ENCODE data around the gene CORO1C.

The CORO1C gene

DNA sequence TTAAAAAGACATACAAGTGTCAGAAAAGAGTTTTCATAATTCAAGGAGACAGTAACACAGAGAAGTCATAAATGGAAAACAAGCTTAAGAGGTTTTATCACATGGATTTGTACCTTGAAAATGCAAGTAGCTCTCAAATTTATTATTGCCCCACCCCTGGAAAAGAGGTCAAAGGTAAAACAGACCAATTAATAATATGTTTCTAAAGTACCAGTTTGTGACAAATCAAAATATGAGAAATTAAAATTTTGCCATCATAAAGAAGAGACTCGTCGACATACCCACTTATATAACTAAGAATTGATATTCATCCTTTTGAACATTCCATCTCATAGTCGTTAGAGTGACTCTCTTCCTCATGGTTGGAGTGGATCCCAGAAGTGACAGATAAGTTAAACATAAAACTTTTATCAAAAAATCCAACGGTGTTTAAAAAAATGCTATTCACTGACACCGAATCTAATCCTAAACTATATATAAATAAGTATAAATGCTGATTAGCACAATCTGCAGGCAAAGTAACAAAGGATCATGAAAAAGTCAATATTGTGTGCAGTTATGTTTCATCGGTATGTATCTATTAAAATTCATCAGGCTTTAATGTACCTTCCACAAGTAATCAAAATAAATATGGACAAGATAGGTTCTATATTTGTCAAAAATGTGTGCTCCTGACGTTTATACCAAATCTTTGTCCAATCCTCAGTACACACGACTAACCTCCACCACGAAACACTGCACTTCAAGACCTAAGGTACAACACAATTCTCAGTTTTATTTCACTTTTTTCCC is 2.3 kb downstream of the CORO1C start:
- DNase-seq (ENCODE audit: extremely low spot score, insufficient read length, low read depth) (no peak), FAIRE-seq (no peak)

- FAIRE-seq (no peak), DNase-seq (ENCODE audit: extremely low spot score, insufficient read length, low read depth) (no peak)
These were observed 3.2 kb downstream of the CORO1C start for GRCh38 chr12:108727868-108728735.

GRCh38 chr12:108727161-108727560 is 4.2 kb downstream of the CORO1C start:
- DNase-seq (ENCODE audit: extremely low spot score, insufficient read length, low read depth) (no peak), FAIRE-seq (no peak)

GRCh38 chr12:108724890-108725151 is 6.5 kb downstream of the CORO1C start:
- DNase-seq (ENCODE audit: extremely low spot score, insufficient read length, low read depth) (no peak), FAIRE-seq (no peak)

GRCh38 chr12:108724054-108724889 is 7.0 kb downstream of the CORO1C start:
- FAIRE-seq, result no peak
- DNase-seq (ENCODE audit: extremely low spot score, insufficient read length, low read depth), result no peak

- DNase-seq (ENCODE audit: extremely low spot score, insufficient read length, low read depth) (no peak), FAIRE-seq (peak; percentile 76)
These were observed 8.1 kb downstream of the CORO1C start for GRCh38 chr12:108722992-108723766.

GRCh38 chr12:108722463-108722862 is 8.9 kb downstream of the CORO1C start:
- no peak for FAIRE-seq
- no peak for DNase-seq (ENCODE audit: extremely low spot score, insufficient read length, low read depth)

DNA sequence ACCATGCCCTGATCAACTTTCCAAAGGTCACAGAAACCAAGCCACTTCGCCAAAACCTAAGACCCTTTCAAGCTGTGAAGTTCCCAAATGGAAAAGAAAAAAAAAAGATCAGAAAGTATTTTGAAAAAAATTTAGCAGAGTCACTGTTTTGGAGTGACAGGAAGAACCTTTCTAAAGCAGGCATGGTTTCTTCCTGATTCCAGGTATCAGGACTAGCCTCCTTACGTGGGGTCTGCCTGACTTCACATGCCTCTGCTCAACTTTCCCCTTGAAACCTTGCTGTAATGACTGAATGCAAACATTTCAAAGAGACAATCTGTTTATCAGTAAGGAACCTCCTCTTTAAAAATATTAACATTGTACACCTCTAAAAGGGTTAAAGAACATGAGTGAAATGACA is 9.5 kb downstream of the CORO1C start:
- FAIRE-seq (no peak), DNase-seq (ENCODE audit: extremely low spot score, insufficient read length, low read depth) (no peak)

DNA sequence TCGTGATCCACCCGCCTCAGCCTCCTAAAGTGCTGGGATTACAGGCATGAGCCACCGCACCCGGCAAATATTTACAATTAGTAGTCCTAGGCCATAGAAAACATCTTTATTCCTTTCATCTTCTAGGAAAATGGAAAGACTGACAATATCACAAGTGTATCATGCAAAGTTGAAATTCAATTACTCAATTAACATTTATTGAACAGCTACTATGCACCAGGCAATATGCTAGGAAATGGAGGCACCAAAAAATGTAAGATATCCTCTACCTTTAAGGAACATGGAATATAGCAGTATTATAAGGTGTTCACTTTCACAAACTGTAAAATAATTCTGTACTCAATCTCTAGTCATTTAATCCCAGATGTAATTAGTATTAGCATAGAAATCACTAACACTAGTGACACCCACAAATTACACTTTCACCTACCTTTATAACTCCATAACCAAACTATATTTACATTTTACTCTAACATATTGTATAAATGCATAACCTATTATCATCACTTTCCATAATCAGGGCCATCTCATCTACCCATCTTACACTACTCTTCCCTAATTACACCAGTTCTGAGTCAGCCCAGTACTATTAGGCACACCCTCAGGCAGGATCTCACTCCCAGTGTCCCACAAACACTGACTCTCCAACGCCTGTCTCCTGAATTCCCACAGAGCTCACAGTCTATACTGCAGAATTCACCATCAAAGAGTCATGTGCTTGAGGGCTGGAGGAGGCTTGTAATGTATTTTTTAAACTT is 10.4 kb downstream of the CORO1C start:
- FAIRE-seq (no peak), DNase-seq (ENCODE audit: extremely low spot score, insufficient read length, low read depth) (no peak)

DNA sequence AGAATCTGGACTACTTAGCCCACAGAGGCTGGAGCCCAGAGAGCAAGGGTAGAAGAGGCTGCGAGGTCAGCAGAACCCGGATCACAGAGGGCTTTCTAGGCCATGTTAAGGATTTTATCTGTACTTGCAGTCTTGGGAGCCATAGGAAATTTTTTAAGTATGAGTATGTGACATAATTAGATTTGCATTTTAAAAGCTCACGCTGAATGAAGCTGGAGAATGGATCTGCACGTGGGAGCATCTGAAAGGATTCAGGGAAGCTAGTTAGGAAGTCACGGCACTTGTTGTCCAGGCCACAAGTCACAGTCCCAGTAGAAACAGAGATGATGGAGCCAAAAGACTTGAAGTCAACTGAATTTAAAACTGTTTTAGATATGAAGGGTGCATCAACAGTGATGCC is 14.1 kb downstream of the CORO1C start:
- no peak for FAIRE-seq
- no peak for DNase-seq (ENCODE audit: extremely low spot score, insufficient read length, low read depth)

DNA sequence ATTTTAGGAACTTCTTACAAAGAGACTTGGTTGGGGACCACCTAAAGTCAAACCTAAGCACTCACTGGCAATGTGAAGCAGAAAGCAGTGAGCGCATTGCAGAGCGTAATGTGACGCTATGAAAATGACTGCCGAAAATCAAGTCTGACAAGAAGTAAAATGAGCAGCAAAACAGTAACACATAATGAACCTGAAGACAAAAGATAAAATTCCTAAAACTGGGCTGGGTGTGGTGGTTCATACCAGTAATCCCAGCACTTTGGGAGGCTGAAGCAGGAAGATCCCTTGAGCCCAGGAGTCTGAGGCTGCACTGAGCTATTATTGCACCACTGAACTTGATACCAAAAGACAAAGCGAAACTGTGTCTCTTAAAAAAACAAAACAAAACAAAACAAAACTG is 16.5 kb downstream of the CORO1C start:
- no peak for FAIRE-seq
- DNase-seq (ENCODE audit: extremely low spot score, insufficient read length, low read depth), result no peak

DNA sequence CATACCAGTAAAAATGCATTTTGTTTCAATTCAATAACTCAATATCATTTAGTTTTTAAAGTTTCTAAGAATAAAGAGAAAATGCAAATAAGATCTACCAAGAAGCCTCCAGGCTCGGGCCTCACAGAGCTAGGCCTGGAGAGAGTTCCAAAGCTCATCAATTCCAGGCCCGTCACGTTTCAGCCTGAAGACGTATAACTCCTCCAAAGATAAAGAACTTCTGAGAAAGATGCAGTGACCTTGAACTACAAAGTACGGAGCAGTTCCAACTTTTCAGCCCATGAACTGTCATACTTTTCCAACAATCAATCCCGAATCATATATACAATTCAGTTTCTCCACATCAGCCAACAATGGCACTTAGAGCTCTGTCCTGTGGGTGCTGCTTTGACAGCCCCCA is 17.8 kb downstream of the CORO1C start:
- DNase-seq (ENCODE audit: extremely low spot score, insufficient read length, low read depth), result no peak
- peak; percentile 5 for FAIRE-seq

DNA sequence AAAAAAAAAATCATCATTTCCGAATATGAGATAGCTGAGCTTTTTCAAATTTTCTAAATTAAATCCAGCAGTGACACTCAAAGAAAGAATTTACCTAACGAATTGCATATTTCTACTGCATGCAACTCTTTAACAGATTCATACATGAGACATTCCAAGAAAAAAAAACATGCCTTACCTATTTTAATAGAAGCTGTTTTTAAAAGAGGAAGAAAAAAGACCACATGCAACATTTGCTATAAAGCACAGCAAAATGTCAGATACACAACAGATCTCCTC is 18.5 kb downstream of the CORO1C start:
- no peak for DNase-seq (ENCODE audit: extremely low spot score, insufficient read length, low read depth)
- no peak for FAIRE-seq

DNA sequence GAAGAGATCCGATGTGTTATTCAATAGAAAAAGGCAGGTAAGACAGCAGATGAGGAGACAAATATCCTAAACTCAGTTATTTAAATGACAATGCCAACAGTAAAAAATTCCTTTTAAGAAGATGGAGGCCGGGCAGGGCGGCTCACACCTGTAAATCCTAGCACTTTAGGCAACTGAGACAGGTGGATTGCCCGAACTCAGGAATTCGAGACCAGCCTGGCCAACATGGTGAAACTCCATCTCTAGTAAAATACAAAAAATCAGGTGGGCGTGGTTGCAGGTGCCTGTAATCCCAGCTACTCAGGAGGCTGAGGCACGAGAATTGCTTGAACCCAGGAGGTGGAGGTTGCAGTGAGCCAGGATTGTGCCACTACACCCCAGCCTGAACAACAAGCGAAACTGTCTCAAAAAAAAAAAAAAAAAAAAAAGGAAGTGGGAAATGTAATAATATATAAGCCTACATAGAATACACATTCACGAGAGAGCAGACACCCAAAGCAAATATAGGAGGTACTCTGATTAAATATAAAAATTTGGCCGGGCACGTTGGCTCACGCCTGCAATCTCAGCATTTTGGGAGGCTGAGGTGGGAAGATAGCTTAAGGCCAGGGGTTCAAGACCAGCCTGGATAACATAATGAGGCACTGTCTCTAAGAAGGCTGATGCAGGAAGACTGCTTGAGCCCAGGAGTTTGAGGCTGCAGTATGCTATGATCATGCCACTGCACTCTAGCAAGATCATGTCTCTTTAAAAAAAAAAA is 19.0 kb downstream of the CORO1C start:
- no peak for FAIRE-seq
- DNase-seq (ENCODE audit: extremely low spot score, insufficient read length, low read depth), result no peak

GRCh38 chr12:108711489-108712164 is 19.7 kb downstream of the CORO1C start:
- FAIRE-seq (no peak), DNase-seq (ENCODE audit: extremely low spot score, insufficient read length, low read depth) (no peak)

DNA sequence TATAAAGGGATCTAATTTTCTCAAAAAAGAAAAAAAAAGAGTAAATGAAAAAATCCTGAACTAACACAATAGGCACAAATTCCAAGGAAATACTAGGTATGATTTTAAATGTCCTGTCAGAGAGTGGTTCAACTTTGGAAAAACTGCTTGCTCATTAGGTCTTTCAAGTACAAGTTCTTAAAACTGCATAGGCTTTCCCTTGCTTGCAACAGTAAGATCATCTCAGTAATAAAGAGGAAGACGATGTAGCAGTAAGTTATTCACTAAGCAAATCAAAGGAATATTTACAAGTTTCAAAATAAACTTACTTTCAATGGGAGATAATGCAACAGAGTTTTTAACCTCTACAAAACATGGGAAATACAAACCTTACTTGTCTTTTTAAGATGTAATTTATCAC is 21.6 kb downstream of the CORO1C start:
- DNase-seq (ENCODE audit: extremely low spot score, insufficient read length, low read depth), result no peak
- FAIRE-seq, result no peak

DNA sequence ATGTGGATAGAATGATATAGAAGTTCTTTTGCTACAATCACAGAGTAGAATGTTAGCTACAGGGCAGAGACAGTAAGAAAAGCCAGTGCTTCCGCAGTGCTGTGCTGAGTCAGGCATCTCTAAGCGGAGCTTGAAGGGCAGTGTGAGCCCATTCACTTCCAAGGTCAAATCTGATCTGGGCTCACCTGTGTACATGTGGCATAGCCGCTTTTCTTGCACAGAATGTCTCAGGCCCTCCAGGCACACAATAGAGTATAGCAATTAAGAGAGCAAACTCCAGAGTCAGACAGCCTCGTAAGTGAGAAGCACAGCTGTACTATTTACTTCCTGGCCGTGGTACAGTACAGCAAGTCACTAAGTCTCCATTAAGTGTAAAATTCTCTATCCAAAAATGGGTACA is 26.8 kb downstream of the CORO1C start:
- no peak for DNase-seq (ENCODE audit: extremely low spot score, insufficient read length, low read depth)
- FAIRE-seq, result no peak

- DNase-seq (ENCODE audit: extremely low spot score, insufficient read length, low read depth) (no peak), FAIRE-seq (no peak)
These were observed 28.6 kb downstream of the CORO1C start for GRCh38 chr12:108702595-108703320.

All from GM18507 (cell line).